Testis (tissue), 2 donors: Measurements from ENCODE around the gene ENAM.

ENCODE experiments used
- POLR2A ChIP-seq: fragments of 450-650 bp; IDR thresholded peaks from one replicate; pipeline ENCODE4 v1.6.1; 2017; ENCODE audit warnings: antibody characterized with exemption, mild to moderate bottlenecking, moderate library complexity
- TF ChIP-seq, protein P1 (sequence below), 3 experiments: fragments of 450-650 bp in 2 of 3; fragments of 200-600 bp in 1 of 3; sonication (generic) in 1 of 3; IDR thresholded peaks; one replicate each; pipeline ENCODE4 v1.5.1; 2016 to 2019; ENCODE audit warnings: antibody characterized with exemption in 3 of 3, mild to moderate bottlenecking in 2 of 3, moderate library complexity in 1 of 3

GRCh38 chr4:70657326-70657725, 28.8 kb downstream of the ENAM start:
- TF ChIP-seq POLR2A: no peak
- TF ChIP-seq, protein P1, sequence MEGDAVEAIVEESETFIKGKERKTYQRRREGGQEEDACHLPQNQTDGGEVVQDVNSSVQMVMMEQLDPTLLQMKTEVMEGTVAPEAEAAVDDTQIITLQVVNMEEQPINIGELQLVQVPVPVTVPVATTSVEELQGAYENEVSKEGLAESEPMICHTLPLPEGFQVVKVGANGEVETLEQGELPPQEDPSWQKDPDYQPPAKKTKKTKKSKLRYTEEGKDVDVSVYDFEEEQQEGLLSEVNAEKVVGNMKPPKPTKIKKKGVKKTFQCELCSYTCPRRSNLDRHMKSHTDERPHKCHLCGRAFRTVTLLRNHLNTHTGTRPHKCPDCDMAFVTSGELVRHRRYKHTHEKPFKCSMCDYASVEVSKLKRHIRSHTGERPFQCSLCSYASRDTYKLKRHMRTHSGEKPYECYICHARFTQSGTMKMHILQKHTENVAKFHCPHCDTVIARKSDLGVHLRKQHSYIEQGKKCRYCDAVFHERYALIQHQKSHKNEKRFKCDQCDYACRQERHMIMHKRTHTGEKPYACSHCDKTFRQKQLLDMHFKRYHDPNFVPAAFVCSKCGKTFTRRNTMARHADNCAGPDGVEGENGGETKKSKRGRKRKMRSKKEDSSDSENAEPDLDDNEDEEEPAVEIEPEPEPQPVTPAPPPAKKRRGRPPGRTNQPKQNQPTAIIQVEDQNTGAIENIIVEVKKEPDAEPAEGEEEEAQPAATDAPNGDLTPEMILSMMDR (IDR thresholded peaks at IDR 0.05): no peak
